HCT116 (cell line): Measurements from ENCODE around the gene FOXJ1. TPM values are rescaled to one million over a fixed set of nuclear protein-coding genes. Genes with fewer than 3 reads are reported as not detected.

Experiments
- ATAC-seq: fragments of 200-7000 bp; cut with Tn5 transposase; 2 replicates; pipeline ENCODE4 v1.9.1; 2020; ENCODE audit warnings: mild to moderate bottlenecking, moderate library complexity
- BruUV-seq: library from RNA; stranded (reverse); fragments of 400-500 nt; replicated peaks from 2 replicates; lab custom pipeline; 2021; lab: Mats Ljungman, UMichigan
- CTCF ChIA-PET: fragments of 300-600 bp; sonication (Branson Sonifier 250); formaldehyde crosslinking; loops from one replicate; lab custom pipeline; 2021; ENCODE audit warnings: antibody characterized with exemption; lab: Charles Lee
- POLR2A ChIA-PET: fragments of 300-600, 350-600 bp; sonication (Branson Sonifier 250); formaldehyde crosslinking; loops from one replicate; lab custom pipeline; 2021; ENCODE audit warnings: antibody characterized with exemption; lab: Charles Lee
- RAD21 ChIA-PET, 2 experiments: fragments of 300-600 bp; sonication (Branson Sonifier 250); formaldehyde crosslinking; loops; one replicate each; lab custom pipeline; 2023; ENCODE audit warnings: low total read pairs in 2 of 2; ENCODE audit not compliant: uncharacterized antibody in 2 of 2, unreplicated experiment in 2 of 2, low non-redundant PET in 1 of 2; lab: Charles Lee
- DNase-seq: peaks from one replicate; pipeline ENCODE4 v3.0.0-alpha.2; 2010; ENCODE audit warnings: low read depth, low spot score
- H2AFZ ChIP-seq: fragments of 200-600 bp; shearing (Covaris generic), sonication (generic); 2 replicates; pipeline ENCODE4 v1.6.1; 2017; ENCODE audit warnings: low read depth, mixed run types, mixed read lengths, antibody characterized with exemption, low read length; ENCODE audit not compliant: poor library complexity, severe bottlenecking
- H3K27ac ChIP-seq: 2 replicates; pipeline ENCODE4 v1.5.1; 2012; ENCODE audit warnings: low read depth, low read length
- H3K27me3 ChIP-seq: fragments of 200-600 bp; sonication (generic); 2 replicates; pipeline ENCODE4 v1.6.1; 2016; ENCODE audit warnings: mixed run types, low read length, mixed read lengths; ENCODE audit not compliant: insufficient read depth
- H3K36me3 ChIP-seq, 2 experiments: fragments of 200-500 bp in 1 of 2; fragments of 200-600 bp in 1 of 2; sonication (Bioruptor generic) in 1 of 2; sonication (generic) in 1 of 2; 2 replicates each; pipeline versions ENCODE4 v1.5.1 to v1.6.1; 2014 to 2016; ENCODE audit warnings: low read length in 2 of 2, inconsistent platforms in 1 of 2, mixed read lengths in 1 of 2, mixed run types in 1 of 2; ENCODE audit not compliant: insufficient read depth in 2 of 2, control insufficient read depth in 1 of 2
- H3K4me1 ChIP-seq, 2 experiments: fragments of 200-600 bp in 1 of 2; sonication (generic) in 1 of 2; 2 replicates each; pipeline versions ENCODE4 v1.5.1 to v1.6.1; 2012 to 2017; ENCODE audit warnings: low read length in 2 of 2, inconsistent platforms in 1 of 2, mild to moderate bottlenecking in 1 of 2, mixed read lengths in 1 of 2, mixed run types in 1 of 2, moderate library complexity in 1 of 2; ENCODE audit not compliant: insufficient read depth in 2 of 2, control insufficient read depth in 1 of 2
- H3K4me2 ChIP-seq: fragments of 200-600 bp; sonication (generic); 2 replicates; pipeline ENCODE4 v1.6.1; 2017; ENCODE audit warnings: mixed run types, low read length, mixed read lengths
- H3K4me3 ChIP-seq, 2 experiments: fragments of 200-600 bp in 1 of 2; sonication (generic) in 1 of 2; replicated peaks in 1 of 2; 2 replicates each; pipeline ENCODE4 v1.5.1; 2011 to 2016; ENCODE audit warnings: low read length in 2 of 2, control low read depth in 1 of 2, low read depth in 1 of 2, mild to moderate bottlenecking in 1 of 2, mixed read lengths in 1 of 2, mixed run types in 1 of 2
- H3K79me2 ChIP-seq: fragments of 200-600 bp; sonication (generic); 2 replicates; pipeline ENCODE4 v1.6.1; 2017; ENCODE audit warnings: mild to moderate bottlenecking, mixed run types, low read length, moderate library complexity, mixed read lengths; ENCODE audit not compliant: insufficient read depth
- H3K9ac ChIP-seq: fragments of 200-600 bp; sonication (generic); 2 replicates; pipeline ENCODE4 v1.6.1; 2016; ENCODE audit warnings: low read length, mixed read lengths
- H3K9me2 ChIP-seq: fragments of 200-600 bp; sonication (generic), shearing (Covaris generic); 2 replicates; pipeline ENCODE4 v1.6.1; 2017; ENCODE audit warnings: mixed run types, mild to moderate bottlenecking, moderate library complexity; ENCODE audit not compliant: insufficient read depth
- H3K9me3 ChIP-seq, 2 experiments: fragments of 200-500 bp in 1 of 2; fragments of 200-600 bp in 1 of 2; sonication (Bioruptor generic) in 1 of 2; sonication (generic) in 1 of 2; 2 replicates each; pipeline ENCODE4 v1.6.1; 2014 to 2017; ENCODE audit warnings: low read length in 2 of 2, mixed read lengths in 2 of 2, inconsistent platforms in 1 of 2, low read depth in 1 of 2, mild to moderate bottlenecking in 1 of 2, mixed run types in 1 of 2, moderate library complexity in 1 of 2; ENCODE audit not compliant: control insufficient read depth in 1 of 2, insufficient read depth in 1 of 2
- H4K20me1 ChIP-seq: fragments of 200-600 bp; sonication (generic), shearing (Covaris generic); 2 replicates; pipeline ENCODE4 v1.6.1; 2017; ENCODE audit warnings: mixed run types, mild to moderate bottlenecking, moderate library complexity; ENCODE audit not compliant: insufficient read depth
- ATF3 ChIP-seq: IDR thresholded peaks from 2 replicates; pipeline ENCODE4 v1.6.1; 2012
- CEBPB ChIP-seq: IDR thresholded peaks from 2 replicates; pipeline ENCODE4 v1.6.1; 2012; ENCODE audit warnings: low read depth
- CTCF ChIP-seq, 3 experiments: fragments of 200-600 bp in 1 of 3; sonication (generic) in 1 of 3; IDR thresholded peaks in 2 of 3; conservative IDR thresholded peaks in 1 of 3; 2 replicates each; pipeline ENCODE4 v1.5.1; 2012 to 2017; ENCODE audit warnings: low read depth in 2 of 3, low read length in 2 of 3, antibody characterized with exemption in 1 of 3, borderline replicate concordance in 1 of 3, control low read depth in 1 of 3, mild to moderate bottlenecking in 1 of 3, mixed read lengths in 1 of 3, mixed run types in 1 of 3, moderate library complexity in 1 of 3; ENCODE audit not compliant: insufficient read depth in 1 of 3
- EGR1 ChIP-seq: IDR thresholded peaks from 2 replicates; pipeline ENCODE4 v1.6.1; 2012; ENCODE audit warnings: low read depth
- EZH2 ChIP-seq: fragments of 200-600 bp; sonication (generic); IDR thresholded peaks from 2 replicates; pipeline ENCODE4 v1.6.1; 2017; ENCODE audit warnings: antibody characterized with exemption, mixed run types
- FOSL1 ChIP-seq: IDR thresholded peaks from 2 replicates; pipeline ENCODE4 v1.6.1; 2012; ENCODE audit warnings: low read depth
- MAX ChIP-seq: IDR thresholded peaks from 2 replicates; pipeline ENCODE4 v1.6.1; 2012
- POLR2A ChIP-seq: IDR thresholded peaks from 2 replicates; pipeline ENCODE4 v1.7.0; 2011; ENCODE audit warnings: borderline replicate concordance; ENCODE audit not compliant: insufficient read depth, insufficient read length; ENCODE audit errors: extremely low read depth
- POLR2AphosphoS5 ChIP-seq: IDR thresholded peaks from 2 replicates; pipeline ENCODE4 v1.6.1; 2011; ENCODE audit warnings: mild to moderate bottlenecking, low read depth, low read length, moderate library complexity
- RAD21 ChIP-seq: IDR thresholded peaks from 2 replicates; pipeline ENCODE4 v1.6.1; 2012; ENCODE audit warnings: low read depth, mild to moderate bottlenecking
- REST ChIP-seq: IDR thresholded peaks from 2 replicates; pipeline ENCODE4 v1.6.1; 2012; ENCODE audit warnings: low read depth
- SIN3A ChIP-seq: IDR thresholded peaks from 2 replicates; pipeline ENCODE4 v1.6.1; 2012; ENCODE audit warnings: low read depth
- TCF7L2 ChIP-seq: IDR thresholded peaks from 2 replicates; pipeline ENCODE4 v1.7.0; 2011; ENCODE audit warnings: borderline replicate concordance, inconsistent platforms; ENCODE audit not compliant: insufficient read depth, insufficient read length; ENCODE audit errors: extremely low read depth
- YY1 ChIP-seq: IDR thresholded peaks from 2 replicates; pipeline ENCODE4 v1.6.1; 2011; ENCODE audit warnings: low read length, low read depth, moderate library complexity, mild to moderate bottlenecking; ENCODE audit not compliant: insufficient replicate concordance; ENCODE audit errors: extremely low read depth
- ZBTB33 ChIP-seq: IDR thresholded peaks from 2 replicates; pipeline ENCODE4 v1.6.1; 2011; ENCODE audit warnings: mild to moderate bottlenecking, low read length, moderate library complexity; ENCODE audit not compliant: insufficient replicate concordance; ENCODE audit errors: extremely low read depth
- ZFX ChIP-seq: fragments of 450-650 bp; IDR thresholded peaks from 2 replicates; pipeline ENCODE4 v1.6.1; 2017
- ZNF274 ChIP-seq: fragments of 200-500 bp; sonication (Bioruptor generic); IDR thresholded peaks from 2 replicates; pipeline ENCODE4 v1.6.1; 2014; ENCODE audit warnings: mild to moderate bottlenecking, low read depth, low read length, inconsistent platforms
- intact Hi-C: fragments of 100-400 bp; cut with micrococcal nuclease; formaldehyde crosslinking; loops from 2 replicates; pipeline ENCODE4 v1.10.0; 2022
- total RNA-seq: library from RNA; stranded (reverse); gene quantifications from one replicate; pipeline ENCODE4 v1.2.1, GENCODE V29; 2021; ENCODE audit not compliant: unreplicated experiment

Gene FOXJ1
- total RNA-seq, 1 experiment from 2014 or later: 0.61 TPM

GRCh38 chr17:76138896-76139752 lies 1.9 kb downstream of the FOXJ1 start:
- no peak for TF ChIP-seq SIN3A
- no peak for TF ChIP-seq EGR1
- TF ChIP-seq RAD21: no peak
- TF ChIP-seq YY1: no peak
- TF ChIP-seq REST: no peak
- TF ChIP-seq POLR2AphosphoS5: no peak
- TF ChIP-seq POLR2A: no peak
- TF ChIP-seq FOSL1: no peak
- TF ChIP-seq ZBTB33: no peak
- no peak for TF ChIP-seq TCF7L2
- TF ChIP-seq ZFX: no peak
- no peak for TF ChIP-seq ATF3
- TF ChIP-seq ZNF274: no peak
- TF ChIP-seq MAX: no peak
- TF ChIP-seq EZH2: no peak
- no peak for TF ChIP-seq CEBPB
- no peak for TF ChIP-seq CTCF (IDR thresholded peaks at IDR 0.05 in 2 of 3, conservative IDR thresholded peaks at IDR 0.05 in 1 of 3; ENCODE audit: borderline replicate concordance in 1 of 3, insufficient read depth in 1 of 3, low read depth in 2 of 3, low read length in 2 of 3)
- Histone ChIP-seq H3K79me2 (no peaks in the 10 kb centered on the region), H4K20me1 (no peaks in the 10 kb centered on the region), H3K36me3 (no peaks in the 10 kb centered on the region), H3K9me3 (no peaks in the 10 kb centered on the region), H3K4me2 (no peak overlapping the region), H3K9me2 (no peaks in the 10 kb centered on the region), H3K4me1 (peaks cover 19 to 30% of the 10 kb centered on the region in 2 experiments; a peak in 3 of 4 replicates), H3K27ac (no peak overlapping the region; the same call in 1 of the 2 replicates), H3K4me3 (no peak overlapping the region), H2AFZ (no peak overlapping the region), H3K9ac (no peak overlapping the region), H3K27me3 (no peaks in the 10 kb centered on the region)
- ChIA-PET CTCF (no interaction called here), RAD21 (no interaction called here), POLR2A (no interaction called here)
- BruUV-seq: no TSS peak
- intact Hi-C loops: no loop called here
- ATAC-seq (no peak), DNase-seq (no peak)
